HEK293 (cell line): Measurements from ENCODE around the gene EYA3.

Experiments
- ZNF558 ChIP-seq: fragments of 450-650 bp; formaldehyde crosslinking; IDR thresholded peaks from 2 replicates; pipeline ENCODE4 v1.5.1; 2016; ENCODE audit warnings: missing biosample characterization, missing genetic modification characterization
- TF ChIP-seq, protein P1 (sequence below): fragments of 450-650 bp; formaldehyde crosslinking; optimal IDR thresholded peaks from 2 replicates; pipeline ENCODE3; 2016; ENCODE audit warnings: missing biosample characterization, mild to moderate bottlenecking, missing genetic modification characterization

DNA sequence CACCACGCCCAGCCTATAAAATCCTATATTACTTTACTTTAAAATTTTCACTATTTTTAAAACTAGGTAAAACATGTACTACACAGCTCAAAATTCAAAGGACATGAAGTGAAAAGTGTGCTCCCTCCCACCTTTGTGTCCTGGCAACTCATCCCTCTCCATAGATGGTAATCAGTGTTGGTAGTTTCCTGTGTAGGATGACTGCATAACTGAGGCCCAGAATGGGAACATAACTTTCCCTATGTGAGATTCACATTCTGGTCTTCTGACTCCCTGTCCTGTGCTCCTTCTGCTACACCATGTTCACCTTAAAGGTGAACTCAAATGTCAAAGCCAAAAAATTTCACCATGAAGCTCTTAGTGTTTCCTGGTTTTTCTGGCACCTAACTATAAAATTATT is 89.4 kb downstream of the EYA3 start:
- TF ChIP-seq ZNF558 (tag by site-specific recombination) = no peak
- TF ChIP-seq, protein P1, sequence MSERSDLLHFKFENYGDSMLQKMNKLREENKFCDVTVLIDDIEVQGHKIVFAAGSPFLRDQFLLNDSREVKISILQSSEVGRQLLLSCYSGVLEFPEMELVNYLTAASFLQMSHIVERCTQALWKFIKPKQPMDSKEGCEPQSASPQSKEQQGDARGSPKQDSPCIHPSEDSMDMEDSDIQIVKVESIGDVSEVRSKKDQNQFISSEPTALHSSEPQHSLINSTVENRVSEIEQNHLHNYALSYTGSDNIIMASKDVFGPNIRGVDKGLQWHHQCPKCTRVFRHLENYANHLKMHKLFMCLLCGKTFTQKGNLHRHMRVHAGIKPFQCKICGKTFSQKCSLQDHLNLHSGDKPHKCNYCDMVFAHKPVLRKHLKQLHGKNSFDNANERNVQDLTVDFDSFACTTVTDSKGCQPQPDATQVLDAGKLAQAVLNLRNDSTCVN = no peak
